IMR-90 (cell line): Measurements from ENCODE around the gene CFAP73.

Source experiments
- BHLHE40 ChIP-seq: fragments of 150-350 bp; IDR thresholded peaks from 2 replicates; pipeline ENCODE4 v1.6.1; 2016; ENCODE audit warnings: mild to moderate bottlenecking, low read depth, low read length
- CEBPB ChIP-seq: IDR thresholded peaks from 2 replicates; pipeline ENCODE4 v1.6.1; 2012; ENCODE audit warnings: low read depth, low read length, improper control_type of control experiment
- CHD1 ChIP-seq: IDR thresholded peaks from 2 replicates; pipeline ENCODE4 v1.6.1; 2012; ENCODE audit warnings: low read depth, low read length, improper control_type of control experiment
- MAZ ChIP-seq: IDR thresholded peaks from 2 replicates; pipeline ENCODE4 v1.6.1; 2012; ENCODE audit warnings: low read depth, mild to moderate bottlenecking, low read length, improper control_type of control experiment, moderate library complexity, borderline replicate concordance
- POLR2A ChIP-seq: IDR thresholded peaks from 2 replicates; pipeline ENCODE4 v1.6.1; 2012; ENCODE audit warnings: mild to moderate bottlenecking, low read depth, low read length
- RAD21 ChIP-seq: IDR thresholded peaks from 2 replicates; pipeline ENCODE4 v1.6.1; 2012; ENCODE audit warnings: low read length, improper control_type of control experiment
- RCOR1 ChIP-seq: IDR thresholded peaks from 2 replicates; pipeline ENCODE4 v1.6.1; 2012; ENCODE audit warnings: mild to moderate bottlenecking, low read length, improper control_type of control experiment; ENCODE audit not compliant: insufficient replicate concordance
- RFX5 ChIP-seq: IDR thresholded peaks from 2 replicates; pipeline ENCODE4 v1.8.0; 2012; ENCODE audit warnings: low read depth, mild to moderate bottlenecking, low read length, moderate library complexity
- SMC3 ChIP-seq: fragments of 150-350 bp; IDR thresholded peaks from 2 replicates; pipeline ENCODE4 v1.6.1; 2016; ENCODE audit warnings: low read depth, mild to moderate bottlenecking, antibody characterized with exemption, low read length, moderate library complexity
- USF2 ChIP-seq: fragments of 150-350 bp; IDR thresholded peaks from 2 replicates; pipeline ENCODE4 v1.6.1; 2017; ENCODE audit warnings: mild to moderate bottlenecking, antibody characterized with exemption, low read length, low read depth
- TF ChIP-seq, protein P1 (sequence below): conservative IDR thresholded peaks from 2 replicates; pipeline ENCODE4 v1.5.1; 2012; ENCODE audit warnings: mild to moderate bottlenecking, low read depth, low read length, improper control_type of control experiment
- TF ChIP-seq, protein P2 (sequence below): fragments of 150-350 bp; IDR thresholded peaks from 2 replicates; pipeline ENCODE4 v1.6.1; 2016; ENCODE audit warnings: low read depth, mild to moderate bottlenecking, low read length, moderate library complexity, borderline replicate concordance

GRCh38 chr12:113108308-113108707 is 41.2 kb upstream of the CFAP73 start:
- no peak for TF ChIP-seq SMC3
- TF ChIP-seq, protein P1, sequence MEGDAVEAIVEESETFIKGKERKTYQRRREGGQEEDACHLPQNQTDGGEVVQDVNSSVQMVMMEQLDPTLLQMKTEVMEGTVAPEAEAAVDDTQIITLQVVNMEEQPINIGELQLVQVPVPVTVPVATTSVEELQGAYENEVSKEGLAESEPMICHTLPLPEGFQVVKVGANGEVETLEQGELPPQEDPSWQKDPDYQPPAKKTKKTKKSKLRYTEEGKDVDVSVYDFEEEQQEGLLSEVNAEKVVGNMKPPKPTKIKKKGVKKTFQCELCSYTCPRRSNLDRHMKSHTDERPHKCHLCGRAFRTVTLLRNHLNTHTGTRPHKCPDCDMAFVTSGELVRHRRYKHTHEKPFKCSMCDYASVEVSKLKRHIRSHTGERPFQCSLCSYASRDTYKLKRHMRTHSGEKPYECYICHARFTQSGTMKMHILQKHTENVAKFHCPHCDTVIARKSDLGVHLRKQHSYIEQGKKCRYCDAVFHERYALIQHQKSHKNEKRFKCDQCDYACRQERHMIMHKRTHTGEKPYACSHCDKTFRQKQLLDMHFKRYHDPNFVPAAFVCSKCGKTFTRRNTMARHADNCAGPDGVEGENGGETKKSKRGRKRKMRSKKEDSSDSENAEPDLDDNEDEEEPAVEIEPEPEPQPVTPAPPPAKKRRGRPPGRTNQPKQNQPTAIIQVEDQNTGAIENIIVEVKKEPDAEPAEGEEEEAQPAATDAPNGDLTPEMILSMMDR: no peak
- TF ChIP-seq RAD21: no peak
- TF ChIP-seq BHLHE40: no peak
- no peak for TF ChIP-seq POLR2A
- TF ChIP-seq USF2: no peak
- TF ChIP-seq, protein P2, sequence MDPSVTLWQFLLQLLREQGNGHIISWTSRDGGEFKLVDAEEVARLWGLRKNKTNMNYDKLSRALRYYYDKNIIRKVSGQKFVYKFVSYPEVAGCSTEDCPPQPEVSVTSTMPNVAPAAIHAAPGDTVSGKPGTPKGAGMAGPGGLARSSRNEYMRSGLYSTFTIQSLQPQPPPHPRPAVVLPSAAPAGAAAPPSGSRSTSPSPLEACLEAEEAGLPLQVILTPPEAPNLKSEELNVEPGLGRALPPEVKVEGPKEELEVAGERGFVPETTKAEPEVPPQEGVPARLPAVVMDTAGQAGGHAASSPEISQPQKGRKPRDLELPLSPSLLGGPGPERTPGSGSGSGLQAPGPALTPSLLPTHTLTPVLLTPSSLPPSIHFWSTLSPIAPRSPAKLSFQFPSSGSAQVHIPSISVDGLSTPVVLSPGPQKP: no peak
- no peak for TF ChIP-seq RCOR1
- TF ChIP-seq CEBPB: no peak
- no peak for TF ChIP-seq CHD1
- TF ChIP-seq MAZ: no peak
- no peak for TF ChIP-seq RFX5
